Right lung (tissue), 5 donors: ENCODE data around the gene RIC3. TPM values are rescaled to one million over a fixed set of nuclear protein-coding genes. Genes with fewer than 3 reads are reported as not detected.

Source experiments
- polyA plus RNA-seq, 5 donors: library from polyadenylated mRNA; unstranded; fragments of 120-200 nt; gene quantifications; one replicate each; pipeline versions ENCODE4 v1.2.1 to v1.2.3, GENCODE V29; 2013; ENCODE audit warnings: inconsistent platforms in 1 of 5, low replicate concordance in 1 of 5; ENCODE audit not compliant: insufficient read length in 5 of 5, insufficient read depth in 1 of 5

The RIC3 gene
- polyA plus RNA-seq, 5 donors: 1.9 to 3.7 (median 2.9) TPM

Other genes starting within 250 kb of the RIC3 start
- gene OR10A6, start 237.8 kb downstream of the RIC3 start, polyA plus RNA-seq: under 1 TPM; 0.04 to 0.09 (median 0.08) TPM
- under 1 TPM; 0.05 to 0.12 (median 0.08) TPM for gene OR10A3, start 227.3 kb downstream of the RIC3 start, polyA plus RNA-seq
- under 1 TPM in 1 of 5 donors, not detected in 4; 0.21 TPM for gene NLRP10, start 203.6 kb downstream of the RIC3 start, polyA plus RNA-seq
- gene EIF3F, start 181.7 kb downstream of the RIC3 start, polyA plus RNA-seq: 100 to 1,000 TPM; 302 to 359 (median 324) TPM
- gene TUB, start 87.8 kb downstream of the RIC3 start, polyA plus RNA-seq: 10 to 100 TPM; 25.0 to 28.6 (median 26.8) TPM
- gene LMO1, start 94.9 kb upstream of the RIC3 start, polyA plus RNA-seq: under 1 TPM in 3 of 5 donors, not detected in 2; 0.23 to 0.27 (median 0.23) TPM